Measurements from ENCODE around the gene ERAL1. TPM values are rescaled to one million over a fixed set of nuclear protein-coding genes. Genes with fewer than 3 reads are reported as not detected.

The ERAL1 gene
- 46.5 to 63.3 TPM (median 60.6 TPM) in 3 replicates for polyA plus RNA-seq
- 39.8 TPM for polyA plus RNA-seq (2011; ENCODE audit: low read depth)
- polyA plus RNA-seq (2011; cell fraction: cytosol; rRNA removed), result 45.9 and 51.3 TPM in 2 replicates
- polyA plus RNA-seq (2011; cell fraction: nucleus; rRNA removed), result 52.7 and 62.4 TPM in 2 replicates
- polyA plus RNA-seq (2012; ENCODE audit: low replicate concordance), result 39.5 and 42.5 TPM in 2 replicates
- polyA minus RNA-seq, result 69.9 to 97.5 TPM (median 83.5 TPM) in 3 replicates
- polyA minus RNA-seq (2011; cell fraction: cytosol; rRNA and poly(A)+ RNA removed), result 48.3 TPM
- 19.4 and 24.8 TPM in 2 replicates for polyA minus RNA-seq (2011; cell fraction: nucleus; rRNA and poly(A)+ RNA removed)

- dilution Hi-C loops (cut with MboI; ENCODE audit: extremely low pct_ligation_motif_present, low sequenced_read_pairs), result no loop called here
- TF ChIP-seq CTCF (optimal IDR thresholded peaks at IDR 0.05 in 1 of 3, IDR thresholded peaks at IDR 0.05 in 1 of 3, conservative IDR thresholded peaks at IDR 0.05 in 1 of 3; ENCODE audit: extremely low read depth in 1 of 3, insufficient read depth in 2 of 3, low read length in 3 of 3) (no peak), EZH2 (IDR thresholded peaks at IDR 0.05; ENCODE audit: low read length) (no peak)
- Histone ChIP-seq H2AFZ (ENCODE audit: control insufficient read depth, low read length) (peak within 1 kb of the TSS; percentile 93), H3K36me3 (ENCODE audit: control insufficient read depth in 2 of 2, extremely low read depth in 1 of 2, insufficient read depth in 2 of 2, low read length in 2 of 2) (peaks cover 20 to 24% of the 10 kb centered on the region in 2 experiments), H3K9ac (ENCODE audit: control insufficient read depth, extremely low read depth, insufficient read depth, low read length) (peak within 1 kb of the TSS; percentile 88), H3K9me1 (ENCODE audit: control insufficient read depth, extremely low read depth, insufficient read depth, low read length) (no peaks in the 10 kb centered on the region), H4K20me1 (ENCODE audit: control insufficient read depth, extremely low read depth, insufficient read depth, low read length) (no peaks in the 10 kb centered on the region), H3K4me2 (ENCODE audit: control insufficient read depth, extremely low read depth, insufficient read depth, low read depth, low read length) (peak within 1 kb of the TSS; percentile 96), H3K9me3 (ENCODE audit: control insufficient read depth, low read depth, low read length) (no peaks in the 10 kb centered on the region), H3K4me1 (ENCODE audit: control insufficient read depth, extremely low read depth, insufficient read depth, low read length) (peaks cover 11% of the 10 kb centered on the region), H3K4me3 (ENCODE audit: control insufficient read depth in 2 of 3, extremely low read depth in 1 of 3, insufficient read depth in 2 of 3, low read depth in 1 of 3, low read length in 3 of 3) (peak within 1 kb of the TSS; percentile 72 to 88 (median 87)), H3K27me3 (ENCODE audit: control insufficient read depth, extremely low read depth, insufficient read depth, low read length) (no peaks in the 10 kb centered on the region), H3K27ac (ENCODE audit: control insufficient read depth, insufficient read depth, low read length) (peak within 1 kb of the TSS; percentile 73), H3K79me2 (ENCODE audit: control insufficient read depth, insufficient read depth, low read length) (peaks cover 15% of the 10 kb centered on the region)
- no peak for DNase-seq (ENCODE audit: low read depth, low spot score)
- peak; percentile 82 for FAIRE-seq
These were observed at the start of gene ERAL1 for GRCh38 chr17:28854457-28855335. TSS of gene ERAL1 (plus strand) at chr17:28855016. CDS start at chr17:28855035, 19 bp downstream.

DNA sequence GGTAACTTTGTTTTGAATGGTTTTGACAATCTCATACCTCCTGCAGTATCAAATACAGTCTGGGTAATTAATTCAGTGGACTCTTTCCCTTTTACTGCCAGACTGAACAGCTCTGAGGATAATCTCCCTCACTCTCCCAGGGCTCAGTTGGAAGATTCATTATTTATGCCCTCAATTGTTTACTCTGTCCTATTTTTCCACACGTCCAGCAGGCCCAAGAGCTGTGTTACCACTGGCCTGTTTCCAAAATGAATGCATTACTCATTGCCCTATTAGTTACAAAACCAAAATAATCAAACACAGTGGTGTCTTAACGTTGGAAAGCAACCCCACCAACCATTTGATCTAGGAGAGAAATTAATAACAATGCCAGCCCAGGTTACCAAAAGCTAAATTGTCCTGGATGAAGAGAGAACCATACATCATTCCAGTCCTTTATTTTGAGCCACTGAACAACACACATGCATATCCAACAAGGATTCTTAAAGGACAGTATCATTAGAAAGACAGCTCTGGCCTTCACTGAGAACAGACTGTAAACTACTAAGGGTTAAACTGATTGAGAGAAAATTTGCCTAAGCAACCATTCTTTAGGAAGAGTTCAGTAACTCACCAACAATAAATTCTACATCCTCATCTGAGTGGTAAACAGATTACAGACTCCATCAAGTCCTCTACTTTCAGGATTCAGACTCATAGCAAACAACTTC is 46.7 kb upstream of the ERAL1 start:
- Histone ChIP-seq H3K9me3 (ENCODE audit: control insufficient read depth, low read depth, low read length) (no peaks in the 10 kb centered on the region), H3K4me1 (ENCODE audit: control insufficient read depth, extremely low read depth, insufficient read depth, low read length) (peaks cover 43% of the 10 kb centered on the region), H3K9ac (ENCODE audit: control insufficient read depth, extremely low read depth, insufficient read depth, low read length) (peak overlapping the region; percentile 91), H3K4me3 (ENCODE audit: control insufficient read depth in 2 of 3, extremely low read depth in 1 of 3, insufficient read depth in 2 of 3, low read depth in 1 of 3, low read length in 3 of 3) (peak overlapping the region; percentile 11 to 48 (median 40)), H3K4me2 (ENCODE audit: control insufficient read depth, extremely low read depth, insufficient read depth, low read depth, low read length) (peak overlapping the region; percentile 99), H3K27ac (ENCODE audit: control insufficient read depth, insufficient read depth, low read length) (peak overlapping the region; percentile 93), H3K9me1 (ENCODE audit: control insufficient read depth, extremely low read depth, insufficient read depth, low read length) (no peaks in the 10 kb centered on the region), H4K20me1 (ENCODE audit: control insufficient read depth, extremely low read depth, insufficient read depth, low read length) (no peaks in the 10 kb centered on the region), H3K36me3 (ENCODE audit: control insufficient read depth in 2 of 2, extremely low read depth in 1 of 2, insufficient read depth in 2 of 2, low read length in 2 of 2) (peaks cover 11 to 13% of the 10 kb centered on the region in 2 experiments), H2AFZ (ENCODE audit: control insufficient read depth, low read length) (no peak overlapping the region), H3K79me2 (ENCODE audit: control insufficient read depth, insufficient read depth, low read length) (peaks cover 65% of the 10 kb centered on the region), H3K27me3 (ENCODE audit: control insufficient read depth, extremely low read depth, insufficient read depth, low read length) (no peaks in the 10 kb centered on the region)
- TF ChIP-seq EZH2 (IDR thresholded peaks at IDR 0.05; ENCODE audit: low read length) (no peak), CTCF (optimal IDR thresholded peaks at IDR 0.05 in 1 of 3, IDR thresholded peaks at IDR 0.05 in 1 of 3, conservative IDR thresholded peaks at IDR 0.05 in 1 of 3; ENCODE audit: extremely low read depth in 1 of 3, insufficient read depth in 2 of 3, low read length in 3 of 3) (no peak)
- FAIRE-seq, result peak; percentile 74
- dilution Hi-C loops (cut with MboI; ENCODE audit: extremely low pct_ligation_motif_present, low sequenced_read_pairs), result no loop called here
- DNase-seq (ENCODE audit: low read depth, low spot score), result peak; percentile 35

Data from keratinocyte (primary cell).